SK-N-SH (cell line): Measurements from ENCODE around the gene AGTRAP. TPM values are rescaled to one million over a fixed set of nuclear protein-coding genes. Genes with fewer than 3 reads are reported as not detected.

Experiments used
- CTCF ChIA-PET: fragments of 300-600, 350-600 bp; formaldehyde crosslinking; extraction: SDS; loops from one replicate; lab custom pipeline; 2021; lab: Yijun Ruan, JAX
- POLR2A ChIA-PET: fragments of 350-600 bp; sonication (Branson Sonifier 250); formaldehyde crosslinking; extraction: SDS; loops from one replicate; lab custom pipeline; 2020; ENCODE audit warnings: antibody characterized with exemption, inconsistent platforms; lab: Yijun Ruan, JAX
- DNase-seq: peaks from one replicate; pipeline ENCODE4 v3.0.0; 2012
- H2AFZ ChIP-seq: fragments of 200-600 bp; sonication (generic); 2 replicates; pipeline ENCODE4 v1.8.1; 2016; ENCODE audit warnings: antibody characterized with exemption, mild to moderate bottlenecking, low read depth
- H3F3A ChIP-seq: fragments of 200-600 bp; sonication (generic); replicated peaks from 2 replicates; pipeline ENCODE3; 2016; ENCODE audit warnings: antibody characterized with exemption, mild to moderate bottlenecking; ENCODE audit not compliant: insufficient read depth
- H3K27ac ChIP-seq, 2 experiments: fragments of 200-500 bp in 1 of 2; fragments of 200-600 bp in 1 of 2; sonication (Bioruptor generic) in 1 of 2; sonication (generic), shearing (Covaris generic) in 1 of 2; 2 replicates each; pipeline versions ENCODE4 v1.5.1 to v1.6.1; 2014 to 2016; ENCODE audit warnings: low read depth in 2 of 2, inconsistent platforms in 1 of 2, low read length in 1 of 2, mild to moderate bottlenecking in 1 of 2, mixed read lengths in 1 of 2
- H3K27me3 ChIP-seq: fragments of 200-600 bp; sonication (generic), shearing (Covaris generic); 2 replicates; pipeline ENCODE4 v1.6.1; 2016; ENCODE audit warnings: mixed run types; ENCODE audit not compliant: insufficient read depth
- H3K36me3 ChIP-seq, 2 experiments: fragments of 200-500 bp in 1 of 2; fragments of 200-600 bp in 1 of 2; sonication (Bioruptor generic) in 1 of 2; sonication (generic) in 1 of 2; replicated peaks in 1 of 2; 2 replicates each; pipeline versions ENCODE3 to v1.5.1; 2014 to 2016; ENCODE audit warnings: low read length in 1 of 2, mild to moderate bottlenecking in 1 of 2; ENCODE audit not compliant: insufficient read depth in 2 of 2, control insufficient read depth in 1 of 2
- H3K4me1 ChIP-seq, 2 experiments: fragments of 200-500 bp in 1 of 2; fragments of 200-600 bp in 1 of 2; sonication (Bioruptor generic) in 1 of 2; sonication (generic), shearing (Covaris generic) in 1 of 2; 2 replicates each; pipeline versions ENCODE4 v1.5.1 to v1.6.1; 2014 to 2016; ENCODE audit warnings: low read depth in 1 of 2, low read length in 1 of 2, mixed run types in 1 of 2; ENCODE audit not compliant: insufficient read depth in 2 of 2, control insufficient read depth in 1 of 2
- H3K4me2 ChIP-seq: fragments of 200-600 bp; sonication (generic), shearing (Covaris generic); 2 replicates; pipeline ENCODE4 v1.6.1; 2017; ENCODE audit warnings: mixed run types
- H3K4me3 ChIP-seq, 2 experiments: fragments of 200-500 bp in 1 of 2; fragments of 200-600 bp in 1 of 2; sonication (Bioruptor generic) in 1 of 2; sonication (generic), shearing (Covaris generic) in 1 of 2; 2 replicates each; pipeline versions ENCODE4 v1.5.1 to v1.8.1; 2014 to 2016; ENCODE audit warnings: low read depth in 2 of 2, inconsistent platforms in 1 of 2, low read length in 1 of 2, mild to moderate bottlenecking in 1 of 2, mixed read lengths in 1 of 2, moderate library complexity in 1 of 2
- H3K79me2 ChIP-seq: fragments of 200-600 bp; sonication (generic); 2 replicates; pipeline ENCODE4 v1.8.1; 2017; ENCODE audit warnings: mild to moderate bottlenecking; ENCODE audit not compliant: insufficient read depth
- H3K9ac ChIP-seq: fragments of 200-600 bp; sonication (generic); 2 replicates; pipeline ENCODE4 v1.6.1; 2017; ENCODE audit warnings: mixed run types
- H3K9me2 ChIP-seq: fragments of 200-600 bp; sonication (generic); 2 replicates; pipeline ENCODE4 v1.6.1; 2017; ENCODE audit warnings: mixed run types
- H3K9me3 ChIP-seq: fragments of 200-600 bp; sonication (generic); 2 replicates; pipeline ENCODE4 v1.6.1; 2017; ENCODE audit warnings: mixed run types, mild to moderate bottlenecking, moderate library complexity
- H4K20me1 ChIP-seq: fragments of 200-600 bp; sonication (generic); 2 replicates; pipeline ENCODE4 v1.6.1; 2017; ENCODE audit warnings: mild to moderate bottlenecking, mixed run types; ENCODE audit not compliant: insufficient read depth
- ELF1 ChIP-seq: IDR thresholded peaks from 2 replicates; pipeline ENCODE4 v1.4.0; 2012
- GABPA ChIP-seq: IDR thresholded peaks from 2 replicates; pipeline ENCODE4 v1.4.0; 2012; ENCODE audit warnings: low read depth, mild to moderate bottlenecking
- JUND ChIP-seq: IDR thresholded peaks from 2 replicates; pipeline ENCODE4 v1.4.0; 2012
- MEF2A ChIP-seq: IDR thresholded peaks from 2 replicates; pipeline ENCODE4 v1.4.0; 2012; ENCODE audit warnings: low read depth, borderline replicate concordance
- NRF1 ChIP-seq: IDR thresholded peaks from 2 replicates; pipeline ENCODE4 v1.6.1; 2012; ENCODE audit warnings: low read depth, mild to moderate bottlenecking, low read length
- POLR2AphosphoS5 ChIP-seq: IDR thresholded peaks from 2 replicates; pipeline ENCODE4 v1.6.1; 2012; ENCODE audit warnings: low read depth, low read length
- RCOR1 ChIP-seq: fragments of 150-350 bp; IDR thresholded peaks from 2 replicates; pipeline ENCODE4 v1.6.1; 2017; ENCODE audit warnings: antibody characterized with exemption, low read length
- RFX5 ChIP-seq: IDR thresholded peaks from 2 replicates; pipeline ENCODE4 v1.6.1; 2012; ENCODE audit warnings: mild to moderate bottlenecking, improper control_type of control experiment, low read length
- TAF1 ChIP-seq: IDR thresholded peaks from 2 replicates; pipeline ENCODE4 v1.6.1; 2012; ENCODE audit warnings: low read depth, mild to moderate bottlenecking, low read length, moderate library complexity, borderline replicate concordance
- TEAD4 ChIP-seq: IDR thresholded peaks from 2 replicates; pipeline ENCODE4 v1.4.0; 2012; ENCODE audit warnings: mild to moderate bottlenecking, borderline replicate concordance; ENCODE audit not compliant: insufficient read depth
- WGBS: methylation state at CpG from one replicate; pipeline ENCODE4 v1.1.6; 2017; ENCODE audit warnings: low lambda C conversion rate; 5-methylcytosine and 5-hydroxymethylcytosine counted together
- polyA plus RNA-seq, 3 experiments: library from polyadenylated mRNA; depleted of rRNA; stranded (reverse); fragments of >200 nt; gene quantifications; 2 replicates each; pipeline ENCODE4 v1.2.3, GENCODE V29; 2012
- TF ChIP-seq, protein P1 (sequence below): IDR thresholded peaks from 2 replicates; pipeline ENCODE4 v1.4.0; 2012; ENCODE audit warnings: low read depth, borderline replicate concordance

AGTRAP gene
- polyA plus RNA-seq, 1 of the 3 experiments (the other 2 are of a cell fraction): 66.2 TPM

DNA sequence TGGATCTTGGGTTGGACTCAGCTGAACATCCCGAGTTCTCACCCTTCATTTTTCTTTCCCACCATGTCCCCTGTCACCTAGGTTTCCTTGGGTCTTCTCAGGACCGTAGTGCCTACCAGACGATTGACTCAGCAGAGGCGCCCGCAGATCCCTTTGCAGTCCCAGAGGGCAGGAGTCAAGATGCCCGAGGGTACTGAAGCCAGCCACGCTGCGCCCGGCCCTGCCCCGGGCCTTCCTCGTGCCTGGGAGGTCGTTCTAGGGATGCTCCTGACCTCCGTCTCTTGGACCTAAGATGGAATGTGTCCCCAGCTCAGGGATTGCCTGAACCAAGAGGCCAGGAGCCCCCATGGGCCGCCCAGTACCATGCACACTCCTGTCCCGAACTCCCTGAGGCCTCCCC lies 14.1 kb downstream of the AGTRAP start (continued):
- no peak for TF ChIP-seq JUND
- TF ChIP-seq, all 33 proteins: peak for 0

DNA sequence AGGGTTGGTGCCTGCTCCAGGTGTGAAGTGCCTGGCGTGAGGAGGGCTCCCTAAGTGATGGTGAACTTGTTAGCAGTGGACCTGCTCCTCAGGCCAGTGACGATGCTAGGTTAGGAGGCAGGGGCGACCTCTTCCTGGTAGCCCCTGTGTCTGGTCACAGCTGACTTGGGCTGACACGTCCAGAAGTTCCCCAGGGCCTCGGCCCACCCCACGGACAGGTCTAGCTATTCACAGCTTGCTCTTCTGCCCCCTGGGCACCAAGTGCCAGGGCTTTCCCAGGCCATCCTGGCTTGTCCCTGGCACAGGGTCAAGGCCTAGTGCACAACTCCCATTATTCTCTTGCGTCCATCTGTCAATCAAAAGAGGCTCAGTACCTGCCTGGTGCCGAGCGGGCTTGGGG lies 15.2 kb downstream of the AGTRAP start:
- Histone ChIP-seq H3K9me3 (no peaks in the 10 kb centered on the region), H3K4me2 (no peak overlapping the region), H4K20me1 (no peaks in the 10 kb centered on the region), H3K79me2 (no peaks in the 10 kb centered on the region), H2AFZ (no peak overlapping the region), H3K9me2 (no peaks in the 10 kb centered on the region)
- TF ChIP-seq TEAD4 (no peak), POLR2AphosphoS5 (no peak), NRF1 (no peak), TAF1 (no peak), RCOR1 (no peak), RFX5 (no peak), ELF1 (no peak), MEF2A (no peak), JUND (no peak)
- TF ChIP-seq, protein P1, sequence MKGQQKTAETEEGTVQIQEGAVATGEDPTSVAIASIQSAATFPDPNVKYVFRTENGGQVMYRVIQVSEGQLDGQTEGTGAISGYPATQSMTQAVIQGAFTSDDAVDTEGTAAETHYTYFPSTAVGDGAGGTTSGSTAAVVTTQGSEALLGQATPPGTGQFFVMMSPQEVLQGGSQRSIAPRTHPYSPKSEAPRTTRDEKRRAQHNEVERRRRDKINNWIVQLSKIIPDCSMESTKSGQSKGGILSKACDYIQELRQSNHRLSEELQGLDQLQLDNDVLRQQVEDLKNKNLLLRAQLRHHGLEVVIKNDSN: no peak
- TF ChIP-seq, all 33 proteins: peak for 0
- ChIA-PET CTCF (no interaction called here), POLR2A (no interaction called here)
- H3K9ac ChIP-seq: no peak overlapping the region
- no peak for DNase-seq
- WGBS: 100% methylated on average over 3 of the region's 9 CpGs
- no peaks in the 10 kb centered on the region for H3F3A ChIP-seq
- H3K4me3 ChIP-seq: no peak overlapping the region
- H3K36me3 ChIP-seq: peaks cover 4 to 10% of the 10 kb centered on the region in 2 experiments
- H3K27ac ChIP-seq: no peak overlapping the region
- no peaks in the 10 kb centered on the region for H3K27me3 ChIP-seq
- no peaks in the 10 kb centered on the region; a peak in 1 of 4 replicates for H3K4me1 ChIP-seq

DNA sequence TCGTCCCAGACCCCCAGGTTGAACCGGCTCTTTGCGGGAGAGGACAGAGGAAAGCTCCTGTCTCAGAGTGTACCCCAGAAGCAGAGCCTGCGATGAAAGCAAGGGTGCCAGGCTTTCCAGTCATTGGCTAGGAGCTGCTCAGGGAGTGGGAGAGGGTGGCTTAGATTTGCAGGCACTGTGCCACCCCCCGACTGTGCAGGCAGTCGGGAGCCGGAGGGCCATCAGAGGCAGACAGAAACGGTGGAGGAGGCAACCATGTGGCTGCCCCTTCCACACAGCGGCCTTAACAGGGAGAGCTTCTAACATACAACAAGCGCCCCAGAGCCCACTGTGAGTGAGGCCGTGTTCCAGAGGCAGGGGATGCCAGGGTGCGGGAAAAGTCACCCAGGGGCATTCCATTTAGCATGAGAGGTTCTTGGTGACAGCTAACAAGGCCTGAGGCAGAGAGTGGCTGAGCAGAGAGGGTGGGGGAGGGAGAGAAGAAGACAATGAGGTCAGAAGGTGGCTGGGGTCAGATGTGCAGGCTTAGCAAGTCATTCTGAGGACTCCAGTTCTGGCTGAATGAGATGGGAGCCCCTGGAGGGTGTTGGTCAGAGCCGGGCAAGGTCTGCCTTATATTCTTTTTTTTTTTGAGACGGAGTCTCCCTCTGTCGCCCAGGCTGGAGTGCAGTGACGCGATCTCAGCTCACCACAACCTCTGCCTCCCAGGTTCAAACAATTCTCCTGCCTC lies 16.6 kb downstream of the AGTRAP start:
- H3K9me3 ChIP-seq: no peaks in the 10 kb centered on the region
- H3K27me3 ChIP-seq: no peaks in the 10 kb centered on the region
- peaks cover 0 to 10% of the 10 kb centered on the region in 2 experiments for H3K36me3 ChIP-seq
- no peaks in the 10 kb centered on the region for H3K9me2 ChIP-seq
- no peak for TF ChIP-seq RCOR1
- no peak for TF ChIP-seq RFX5
- no peak for TF ChIP-seq GABPA
- ChIA-PET POLR2A (no interaction called here), CTCF (interaction anchor here (1.1 kb wide), 2 partner anchors 33 to 88 kb away, joined by 3 read pairs; partner anchors contain the start of gene FBXO6)
- no peak overlapping the region for H3K27ac ChIP-seq
- no peak overlapping the region for H3K9ac ChIP-seq
- no peak overlapping the region for H2AFZ ChIP-seq
- no peaks in the 10 kb centered on the region for H4K20me1 ChIP-seq
- no peaks in the 10 kb centered on the region for H3F3A ChIP-seq
- H3K4me1 ChIP-seq: no peaks in the 10 kb centered on the region; a peak in 1 of 4 replicates
- H3K4me2 ChIP-seq: no peak overlapping the region
- no peak overlapping the region for H3K4me3 ChIP-seq
- 73% methylated on average over 13 of the region's 17 CpGs for WGBS
- no peaks in the 10 kb centered on the region for H3K79me2 ChIP-seq
- DNase-seq: no peak
